Esophagus squamous epithelium (tissue), 4 donors: ENCODE data around the gene EML2.

ENCODE experiments used
- CTCF ChIP-seq, 6 experiments: fragments of 450-650 bp in 4 of 6; fragments of 200-600 bp in 2 of 6; sonication (generic) in 2 of 6; IDR thresholded peaks; one replicate each; pipeline ENCODE4 v1.5.1; 2016 to 2019; ENCODE audit warnings: antibody characterized with exemption in 6 of 6, mild to moderate bottlenecking in 4 of 6, moderate library complexity in 4 of 6
- POLR2A ChIP-seq, 4 donors: fragments of 450-650 bp; IDR thresholded peaks; one replicate each; pipeline ENCODE4 v1.6.1; 2017; ENCODE audit warnings: antibody characterized with exemption in 4 of 4, mild to moderate bottlenecking in 4 of 4, moderate library complexity in 3 of 4

DNA sequence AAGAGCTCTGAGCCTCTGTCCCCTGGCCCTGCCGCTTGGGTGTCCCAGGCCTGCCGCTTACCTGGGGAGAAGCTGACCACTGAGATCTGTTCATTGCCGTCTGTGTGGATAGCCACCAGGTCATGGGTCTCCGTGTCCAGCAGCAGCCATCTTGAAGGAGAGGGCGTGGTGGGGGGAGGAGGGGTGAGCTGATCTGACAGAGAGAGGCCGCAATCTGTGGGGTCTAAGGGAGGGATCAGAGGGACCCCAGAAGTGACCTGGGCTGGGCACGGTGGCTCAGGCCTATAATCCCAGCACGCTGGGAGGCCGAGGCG lies 22.5 kb downstream of the EML2 start:
- no peak for TF ChIP-seq CTCF (IDR thresholded peaks at IDR 0.05)
- TF ChIP-seq POLR2A (IDR thresholded peaks at IDR 0.05), result no peak
